GM19351 (cell line): ENCODE data around the gene PTPRD.
"Not testable (repeated sequence)": the region's sequence is repeated elsewhere in the genome, so short reads cannot be mapped to it uniquely, and the experiment has no call there.

Experiments
- ATAC-seq: cut with Tn5 transposase; IDR thresholded peaks from one replicate; pipeline ENCODE4 v1.9.1; 2021; ENCODE audit warnings: mild to moderate bottlenecking, moderate library complexity; ENCODE audit not compliant: unreplicated experiment

PTPRD gene

GRCh38 chr9:8713149-8713810, 1899.5 kb downstream of the PTPRD start:
- ATAC-seq, result no peak

DNA sequence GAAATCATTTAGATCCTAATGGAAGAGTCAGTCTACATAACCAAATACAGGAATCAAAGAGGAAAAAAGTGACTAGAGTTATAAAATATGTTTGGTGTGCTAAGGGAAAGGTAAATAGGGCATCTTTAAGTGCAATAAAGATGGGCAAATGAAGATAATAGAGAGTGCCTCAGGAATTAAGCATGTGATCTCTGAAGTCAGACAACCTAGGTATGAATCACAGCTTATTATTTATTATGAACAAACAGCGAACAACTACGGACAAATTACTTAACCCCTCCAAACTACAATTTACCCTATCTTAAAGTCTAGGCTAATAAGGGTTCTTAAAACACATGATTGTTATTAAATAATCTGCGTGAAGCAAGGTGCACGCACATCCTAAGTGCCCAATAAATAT, 1903.1 kb downstream of the PTPRD start:
- no peak for ATAC-seq

- no peak for ATAC-seq
These were observed 1904.1 kb downstream of the PTPRD start for GRCh38 chr9:8708728-8709127.

DNA sequence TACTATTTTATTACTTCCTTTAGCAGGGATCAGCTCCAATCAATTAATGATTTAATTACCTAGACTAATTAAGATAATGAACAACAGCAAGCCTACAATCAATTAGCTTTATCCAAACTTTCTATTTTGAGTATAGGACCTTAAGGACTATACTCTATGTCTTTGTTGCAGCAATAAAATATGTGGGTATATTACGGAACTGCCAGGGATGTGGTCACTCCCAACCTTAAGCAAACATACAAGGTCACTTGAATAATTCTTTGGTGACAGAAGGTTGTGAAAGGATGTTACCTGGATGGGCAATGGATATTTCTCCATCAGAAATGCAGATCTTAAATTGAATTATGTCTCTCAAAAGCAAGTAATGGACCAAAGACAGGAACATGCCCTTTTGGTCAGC, 1905.8 kb downstream of the PTPRD start:
- ATAC-seq, result no peak

DNA sequence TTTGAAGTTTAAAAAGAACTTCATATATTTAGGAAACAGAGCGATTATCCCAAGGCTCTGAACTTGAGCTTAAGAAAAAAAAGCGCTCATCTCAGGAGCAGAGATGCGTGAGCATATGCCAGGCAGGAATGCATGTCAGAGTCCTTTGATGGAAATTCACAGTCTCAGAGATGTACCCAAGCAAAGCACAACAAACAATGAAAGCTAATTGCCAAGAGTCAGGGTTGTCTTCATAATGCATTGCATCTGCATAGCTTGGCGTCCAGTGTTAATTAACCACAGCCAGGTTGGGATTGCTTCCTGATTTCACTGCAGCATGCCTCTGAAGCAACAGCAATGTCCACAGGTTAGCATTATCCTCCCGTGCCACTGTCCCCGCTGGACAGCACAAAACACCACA, 1906.3 kb downstream of the PTPRD start:
- ATAC-seq, result no peak

- no peak for ATAC-seq
These were observed 1906.9 kb downstream of the PTPRD start for GRCh38 chr9:8705861-8706260.

DNA sequence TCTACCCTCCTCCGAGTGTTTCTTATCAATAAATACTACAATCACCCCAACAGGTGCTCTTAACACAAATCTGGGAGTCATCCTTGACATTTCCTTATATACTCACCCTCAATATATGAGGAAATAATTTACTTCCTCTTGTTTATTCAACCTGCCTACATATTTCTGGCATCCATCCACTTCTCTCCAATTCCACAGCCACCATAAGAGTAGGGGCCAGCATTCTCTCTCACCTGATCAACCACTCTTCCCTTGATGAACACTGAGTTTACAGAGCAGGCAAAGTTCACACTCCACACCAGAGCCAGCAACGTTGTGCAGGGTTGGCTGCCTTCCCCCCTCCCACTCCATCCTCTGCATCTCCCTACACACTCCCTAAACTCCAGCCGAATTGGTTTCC, 1908.9 kb downstream of the PTPRD start:
- no peak for ATAC-seq

- ATAC-seq, result no peak
These were observed 1910.9 kb downstream of the PTPRD start for GRCh38 chr9:8701904-8702303.

DNA sequence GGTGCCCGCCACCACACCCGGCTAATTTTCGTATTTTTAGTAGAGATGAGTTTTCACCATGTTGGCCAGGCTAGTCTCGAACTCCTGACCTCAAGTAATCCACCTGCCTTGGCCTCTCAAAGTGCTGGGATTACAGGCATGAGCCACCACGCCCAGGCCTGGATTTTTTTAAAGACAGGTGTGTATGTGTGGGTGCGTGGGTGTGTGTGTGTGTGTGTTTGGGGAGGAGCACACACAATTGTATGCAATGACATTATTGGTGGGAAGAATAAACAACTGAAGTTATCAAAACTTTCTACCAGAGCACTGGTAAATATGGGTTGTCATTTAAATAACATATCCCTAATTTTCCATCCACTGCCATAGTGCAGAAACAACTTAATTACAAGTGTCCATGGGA, 1915.2 kb downstream of the PTPRD start:
- not testable (repeated sequence) for ATAC-seq

DNA sequence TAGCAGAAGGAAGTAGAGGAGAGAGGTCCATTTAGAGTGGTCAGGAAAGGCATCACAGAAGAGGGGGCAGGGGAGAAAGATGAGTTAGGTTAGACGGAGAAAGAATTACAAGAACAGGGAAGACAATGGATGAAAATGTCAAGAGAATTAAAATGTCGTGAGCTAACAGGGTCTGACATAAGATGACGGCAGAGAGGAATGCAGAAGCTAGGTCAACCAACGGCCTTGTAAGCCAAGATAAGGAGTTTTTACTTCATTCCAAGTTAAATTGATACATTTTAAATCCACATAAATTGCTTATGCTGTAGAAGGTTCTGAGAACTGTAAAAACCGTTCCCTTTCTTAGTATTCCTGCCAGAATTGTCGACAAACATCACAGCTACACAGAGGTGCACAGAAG, 1916.3 kb downstream of the PTPRD start:
- no peak for ATAC-seq

DNA sequence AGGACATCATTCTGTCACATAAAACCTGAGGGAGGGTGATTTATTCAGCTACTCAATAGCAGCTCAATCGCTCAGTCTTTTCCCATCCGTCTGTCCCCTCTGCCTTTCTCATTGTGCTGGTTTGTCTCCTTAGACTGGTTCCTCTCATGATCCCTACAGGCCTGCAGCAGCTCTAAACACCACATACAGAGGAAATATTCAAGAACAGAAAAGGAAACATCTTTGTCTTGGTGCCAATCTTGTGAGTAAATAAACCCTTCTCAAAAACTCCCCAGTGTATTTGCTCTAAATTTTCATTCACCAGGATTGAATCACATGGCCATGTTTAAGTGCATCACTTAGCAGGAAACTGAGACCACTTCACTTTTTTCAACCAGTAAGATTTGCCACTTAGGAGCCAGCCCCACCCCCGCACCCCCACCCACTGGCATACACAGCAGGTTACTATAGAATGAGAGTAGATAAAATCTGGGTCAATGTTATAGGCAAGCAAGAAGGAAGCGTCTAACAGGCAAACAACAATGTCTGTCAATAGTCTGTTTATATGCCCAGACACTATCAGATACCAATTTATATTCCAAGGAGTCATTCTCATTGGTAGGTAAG, 1917.7 kb downstream of the PTPRD start:
- ATAC-seq, result no peak

DNA sequence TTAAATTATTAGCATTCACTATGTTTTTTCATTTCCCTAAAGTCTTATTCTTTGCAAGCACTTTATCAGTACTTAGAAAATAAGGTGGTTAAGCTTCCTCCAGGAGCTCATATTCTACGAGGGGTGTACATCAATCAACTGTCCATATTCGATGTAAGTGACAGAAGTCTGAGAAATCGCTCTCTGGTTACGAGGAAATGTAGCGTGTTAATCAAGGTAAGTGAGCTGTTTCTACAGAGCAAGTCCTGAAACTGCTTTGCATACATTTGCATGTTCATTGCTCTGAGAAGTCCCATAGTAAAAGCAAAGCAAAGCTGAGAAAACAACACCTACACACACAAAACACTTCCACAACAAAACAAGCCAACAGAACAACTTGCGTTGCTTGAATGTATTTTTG, 1919.3 kb downstream of the PTPRD start:
- ATAC-seq, result no peak

DNA sequence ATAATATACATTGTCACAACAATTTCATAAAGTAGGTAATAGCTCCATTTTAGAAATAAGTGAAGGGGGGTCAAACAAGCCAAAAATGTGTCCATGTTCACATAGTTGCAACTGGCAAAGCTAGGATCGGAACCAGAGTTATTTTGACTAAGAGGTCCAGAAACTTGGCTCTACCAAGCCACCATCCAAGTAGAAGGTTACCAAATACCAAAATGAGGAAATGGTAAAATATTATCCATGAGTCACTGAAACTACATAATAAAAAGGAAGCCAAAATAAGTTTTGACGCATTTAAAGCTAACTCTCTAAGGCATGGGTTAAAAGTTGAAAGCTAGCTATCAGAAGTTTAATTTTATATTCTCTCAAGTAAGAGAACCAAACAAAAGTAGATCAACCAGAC, 1926.3 kb downstream of the PTPRD start:
- ATAC-seq, result no peak

DNA sequence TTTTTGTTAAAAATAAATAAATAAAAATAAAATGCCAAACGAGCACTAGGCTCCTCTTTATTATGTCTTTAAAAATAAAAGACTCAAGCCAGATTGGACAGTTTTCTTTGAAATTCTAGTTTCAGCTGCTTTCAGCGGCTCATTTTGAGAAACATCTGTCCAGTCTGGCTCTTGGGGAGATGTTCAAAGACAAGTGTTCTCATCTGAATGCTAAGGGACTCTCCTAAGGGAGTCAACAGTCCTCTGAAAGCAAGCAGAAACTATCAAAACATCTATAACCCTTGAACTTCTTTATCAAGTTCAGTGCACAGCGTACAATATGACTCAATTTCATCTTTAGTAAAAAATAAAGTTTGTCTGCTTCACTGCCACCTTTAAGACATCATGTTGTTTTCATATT, 1927.0 kb downstream of the PTPRD start:
- no peak for ATAC-seq

GRCh38 chr9:8684978-8685708, 1927.7 kb downstream of the PTPRD start:
- ATAC-seq, result no peak

DNA sequence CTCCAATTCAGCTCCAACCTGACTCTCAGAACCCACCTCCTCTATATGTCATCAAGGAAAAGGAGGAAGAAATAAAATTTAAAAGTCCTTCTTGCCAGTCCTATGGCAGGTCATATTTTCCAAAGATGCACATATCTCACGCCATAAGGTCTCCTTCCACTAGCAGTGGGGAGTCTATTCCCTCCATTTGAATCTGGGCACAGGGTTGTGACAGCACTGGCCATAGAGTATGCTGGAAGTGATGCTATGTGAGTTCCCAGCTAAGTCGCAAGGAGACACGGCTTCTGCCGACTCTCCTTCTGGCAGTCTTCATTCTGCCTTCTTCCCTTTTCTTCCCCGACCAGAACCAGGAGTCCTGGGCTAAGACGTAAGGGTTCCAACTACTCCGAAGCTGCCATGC, 1929.3 kb downstream of the PTPRD start:
- ATAC-seq, result no peak

DNA sequence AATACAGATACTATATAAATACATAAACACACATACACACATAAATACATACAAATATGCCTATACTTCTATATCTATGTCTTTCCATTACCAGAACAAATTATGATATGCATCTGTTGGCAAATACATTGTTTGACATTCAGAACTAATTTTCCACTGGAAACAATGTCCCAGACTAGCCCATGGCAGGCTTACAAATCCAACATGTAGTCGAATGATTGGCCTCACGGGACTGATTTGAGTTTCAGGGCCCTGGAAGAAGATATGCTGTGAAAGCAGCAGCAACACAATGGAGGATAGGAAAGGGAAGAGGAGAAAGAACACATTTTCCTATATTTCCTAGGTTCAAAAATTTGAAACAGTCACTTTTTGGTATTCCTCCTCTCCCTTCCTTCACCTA, 1932.1 kb downstream of the PTPRD start:
- no peak for ATAC-seq

DNA sequence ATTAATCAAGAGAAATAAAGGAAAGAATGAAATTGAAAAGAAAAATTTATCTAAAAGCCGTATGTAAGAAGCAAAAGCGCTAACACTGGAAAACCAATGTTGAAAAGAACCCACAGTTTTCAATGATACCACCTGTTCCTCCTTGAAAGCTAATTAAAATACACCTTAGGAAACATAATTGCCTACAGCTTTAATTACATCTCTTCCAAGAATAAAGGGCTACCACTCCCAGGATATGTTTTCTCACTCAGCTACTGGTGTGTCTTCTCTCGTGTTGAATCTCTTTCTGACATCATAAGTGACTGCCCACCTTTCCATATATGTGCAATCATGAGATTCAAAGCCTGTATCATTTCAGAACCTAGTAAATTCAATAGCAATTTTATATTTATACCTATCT, 1932.6 kb downstream of the PTPRD start:
- no peak for ATAC-seq

DNA sequence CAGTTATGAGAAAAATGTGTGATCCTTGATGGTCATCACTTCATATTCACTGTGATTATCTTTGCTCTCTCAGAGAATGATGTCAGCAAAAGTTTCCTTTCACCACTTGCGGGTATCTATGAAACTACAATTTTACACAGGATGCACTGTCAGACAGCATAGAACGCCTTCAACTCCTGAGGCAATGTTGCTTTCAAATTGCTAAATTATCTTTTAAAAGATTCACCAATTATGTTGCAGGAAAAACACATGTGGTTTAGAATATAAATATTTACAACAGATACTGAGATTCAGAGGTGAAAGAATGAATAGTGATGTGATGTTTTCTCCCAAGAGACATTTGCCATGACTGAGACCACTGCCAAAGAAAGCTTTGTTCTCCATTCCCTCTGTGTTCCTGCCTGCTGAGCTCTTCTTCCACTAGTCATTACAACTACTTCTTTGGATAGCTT, 1933.4 kb downstream of the PTPRD start:
- ATAC-seq, result no peak

DNA sequence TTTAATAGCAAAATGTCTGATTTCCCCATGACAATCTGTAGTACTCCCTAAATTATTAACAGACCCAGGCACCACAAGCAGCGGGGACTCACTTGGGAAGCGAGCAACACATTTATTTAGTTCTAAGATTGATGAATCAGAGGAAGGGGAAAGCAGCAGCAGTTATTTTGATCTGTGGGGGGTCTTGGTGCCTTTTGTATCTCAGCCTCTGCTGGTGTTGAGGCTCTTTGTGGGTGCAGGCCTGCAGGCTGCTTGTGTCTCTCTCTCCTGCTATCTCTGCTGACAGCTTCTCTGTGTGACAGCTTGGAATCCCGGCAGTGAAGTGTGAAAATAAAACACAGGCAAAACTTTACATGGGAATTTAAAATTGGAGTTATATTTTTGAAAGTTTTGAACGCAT, 1935.1 kb downstream of the PTPRD start:
- ATAC-seq, result no peak

GRCh38 chr9:8674536-8674935, 1938.3 kb downstream of the PTPRD start:
- no peak for ATAC-seq

- no peak for ATAC-seq
These were observed 1939.0 kb downstream of the PTPRD start for GRCh38 chr9:8673830-8674229.
